Esophagus squamous epithelium (tissue), 5 donors: Measurements from ENCODE around the gene SS18L1. TPM values are rescaled to one million over a fixed set of nuclear protein-coding genes. Genes with fewer than 3 reads are reported as not detected.

Source experiments
- DNase-seq: peaks from one replicate; lab custom pipeline; 2025; lab: John Stamatoyannopoulos, UW
- H3K27ac ChIP-seq, 4 donors: fragments of 200-600 bp; sonication (generic); one replicate each; pipeline ENCODE4 v1.5.1; 2016 to 2019; ENCODE audit warnings: mild to moderate bottlenecking in 1 of 4
- H3K27me3 ChIP-seq, 4 donors: fragments of 200-600 bp; sonication (generic); 1 replicate in 3 of 4; 2 replicates in 1 of 4; pipeline versions ENCODE4 v1.5.1 to v1.6.0; 2017 to 2021; ENCODE audit warnings: antibody characterized with exemption in 1 of 4
- H3K36me3 ChIP-seq, 3 donors: fragments of 200-600 bp; sonication (generic); one replicate each; pipeline ENCODE4 v1.5.1; 2016 to 2019
- H3K4me1 ChIP-seq, 3 donors: fragments of 200-600 bp; sonication (generic); one replicate each; pipeline ENCODE4 v1.5.1; 2017 to 2019
- H3K4me3 ChIP-seq, 4 donors: fragments of 200-600 bp; sonication (generic); 1 replicate in 3 of 4; 2 replicates in 1 of 4; pipeline ENCODE4 v1.5.1; 2016 to 2019; ENCODE audit warnings: mild to moderate bottlenecking in 2 of 4, moderate library complexity in 1 of 4
- H3K9me3 ChIP-seq, 3 donors: fragments of 200-600 bp; sonication (generic); one replicate each; pipeline ENCODE4 v1.5.1; 2016 to 2019
- CTCF ChIP-seq, 6 experiments: fragments of 450-650 bp in 4 of 6; fragments of 200-600 bp in 2 of 6; sonication (generic) in 2 of 6; IDR thresholded peaks; one replicate each; pipeline ENCODE4 v1.5.1; 2016 to 2019; ENCODE audit warnings: antibody characterized with exemption in 6 of 6, mild to moderate bottlenecking in 4 of 6, moderate library complexity in 4 of 6
- POLR2A ChIP-seq, 4 donors: fragments of 450-650 bp; IDR thresholded peaks; one replicate each; pipeline ENCODE4 v1.6.1; 2017; ENCODE audit warnings: antibody characterized with exemption in 4 of 4, mild to moderate bottlenecking in 4 of 4, moderate library complexity in 3 of 4
- WGBS, 2 donors: methylation state at CpG; one replicate each; pipeline ENCODE4 v1.1.5; 2018; 5-methylcytosine and 5-hydroxymethylcytosine counted together
- intact Hi-C: fragments of 100-400 bp; cut with DNase I; formaldehyde crosslinking; loops from one replicate; pipeline ENCODE4 v1.15.0; 2022
- total RNA-seq, 4 donors: library from RNA; depleted of rRNA; stranded (reverse); fragments of >200 nt; gene quantifications; one replicate each; pipeline ENCODE4 v1.1.0, GENCODE V29; 2016
- donor health status: DM: yes; HTN: yes; CAD: no.

SS18L1 gene
- total RNA-seq, 4 donors from 2014 or later = 7.8 to 24.5 (median 15.0) TPM

DNA sequence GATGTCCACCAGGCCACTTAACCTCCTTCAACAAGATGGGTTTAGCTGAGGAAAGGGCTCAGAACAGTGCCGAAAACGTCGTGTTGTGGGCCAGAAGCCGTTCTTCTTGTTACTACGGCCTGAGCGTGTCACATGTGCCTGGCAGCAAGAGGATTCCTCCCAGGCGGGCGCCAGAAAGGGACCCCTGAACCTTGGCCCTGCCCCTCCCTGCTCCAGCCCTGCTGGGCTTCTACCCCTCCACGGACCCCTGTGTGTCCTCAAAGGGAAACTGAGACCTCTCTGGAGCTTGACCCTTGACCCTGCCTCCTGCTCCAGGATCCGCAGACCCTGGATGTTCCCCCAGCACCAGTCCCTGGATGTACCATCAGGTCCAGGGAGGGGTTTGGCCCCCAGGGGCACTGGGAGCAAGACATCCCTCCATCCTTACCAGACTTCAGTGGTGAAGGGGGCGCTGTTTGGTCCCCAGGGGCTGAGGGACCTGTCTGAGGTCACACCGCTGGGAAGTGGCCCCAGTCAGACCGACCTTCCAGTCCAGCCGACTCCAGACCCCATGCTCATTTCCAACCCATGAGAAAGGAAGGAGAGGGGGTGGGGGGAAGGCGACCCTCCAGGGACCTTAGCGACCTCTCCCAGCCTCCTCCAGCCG lies 66.4 kb downstream of the SS18L1 start:
- Histone ChIP-seq H3K4me1 (no peaks in the 10 kb centered on the region), H3K36me3 (no peaks in the 10 kb centered on the region), H3K9me3 (no peaks in the 10 kb centered on the region), H3K4me3 (no peak overlapping the region), H3K27me3 (peaks cover 0 to 58% (median 2%) of the 10 kb centered on the region in 4 donors), H3K27ac (no peak overlapping the region)
- WGBS, 2 donors = 47 to 51% methylated on average over 10 to 14 of the region's 17 CpGs
- DNase-seq = no peak
- no peak for TF ChIP-seq POLR2A (IDR thresholded peaks at IDR 0.05)
- TF ChIP-seq CTCF (IDR thresholded peaks at IDR 0.05) = no peak
- intact Hi-C loops = no loop called here

- WGBS, 2 donors = 42 to 60% methylated on average over 7 to 11 of the region's 21 CpGs
- no peak overlapping the region for H3K4me3 ChIP-seq
- DNase-seq = no peak
- intact Hi-C loops = no loop called here
- H3K36me3 ChIP-seq = no peaks in the 10 kb centered on the region
- TF ChIP-seq POLR2A (IDR thresholded peaks at IDR 0.05) (no peak), CTCF (IDR thresholded peaks at IDR 0.05) (no peak)
- H3K4me1 ChIP-seq = no peaks in the 10 kb centered on the region
- H3K27ac ChIP-seq = no peak overlapping the region
- H3K27me3 ChIP-seq = peaks cover 0 to 63% (median 2%) of the 10 kb centered on the region in 4 donors
- no peaks in the 10 kb centered on the region for H3K9me3 ChIP-seq
Measured at GRCh38 chr20:62210496-62210855, 66.9 kb downstream of the SS18L1 start.

DNA sequence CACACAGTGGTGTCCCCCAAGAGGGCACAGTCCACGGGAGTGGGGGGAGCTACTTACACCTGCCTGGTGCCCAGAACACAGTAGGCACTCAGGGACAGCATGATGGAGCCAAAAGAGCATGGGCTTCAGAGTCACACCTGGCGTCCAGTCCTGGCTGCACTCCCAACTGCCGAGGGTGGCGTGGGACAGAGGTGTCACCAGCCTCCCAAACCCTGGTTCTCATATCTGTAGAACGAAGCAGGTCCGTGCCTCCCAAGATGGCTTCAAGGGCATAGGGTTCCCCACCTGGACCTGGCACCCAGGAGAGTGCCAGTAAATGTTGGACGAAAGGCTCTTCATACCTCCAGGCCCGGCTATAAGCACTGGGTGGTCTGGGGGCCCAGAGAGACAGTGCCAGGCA lies 67.6 kb downstream of the SS18L1 start:
- Histone ChIP-seq H3K27ac (no peak overlapping the region), H3K4me3 (no peak overlapping the region), H3K27me3 (peaks cover 0 to 71% (median 2%) of the 10 kb centered on the region in 4 donors), H3K36me3 (no peaks in the 10 kb centered on the region), H3K4me1 (no peaks in the 10 kb centered on the region), H3K9me3 (no peaks in the 10 kb centered on the region)
- DNase-seq = no peak
- intact Hi-C loops = no loop called here
- no peak for TF ChIP-seq CTCF (IDR thresholded peaks at IDR 0.05)
- no peak for TF ChIP-seq POLR2A (IDR thresholded peaks at IDR 0.05)
- 100% methylated on average over 1 of the region's 8 CpGs; no CpG with 5 or more reads in 1 of the 2 donors for WGBS, 2 donors

DNA sequence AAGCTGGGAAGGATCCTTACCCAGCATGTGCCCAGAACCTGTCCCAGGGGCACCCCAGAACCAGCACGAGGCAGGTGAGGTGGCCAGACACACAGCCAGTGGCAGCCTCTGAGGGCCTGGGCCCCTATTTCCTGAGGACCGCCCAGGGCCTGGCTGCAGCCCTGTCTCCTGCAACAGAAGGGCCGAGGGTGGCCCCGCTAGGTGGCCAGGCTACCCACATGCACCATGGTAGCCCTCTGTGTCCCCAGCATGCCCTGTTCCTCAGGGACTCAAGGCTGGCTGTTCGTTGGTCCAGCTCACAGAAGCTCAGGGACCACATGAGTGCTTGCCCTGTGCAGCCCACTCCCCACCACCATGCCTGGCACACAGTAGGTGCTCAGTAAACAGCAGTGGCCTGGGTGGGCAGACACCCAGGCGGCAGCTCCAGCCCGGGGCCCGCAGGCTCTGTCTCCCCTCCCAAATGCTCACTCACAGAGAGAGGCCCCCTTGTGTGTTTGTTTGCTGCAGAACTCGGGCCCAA lies 68.3 kb downstream of the SS18L1 start:
- WGBS, 2 donors = 35% methylated on average over 5 of the region's 9 CpGs; no CpG with 5 or more reads in 1 of the 2 donors
- H3K36me3 ChIP-seq = no peaks in the 10 kb centered on the region
- DNase-seq = no peak
- TF ChIP-seq CTCF (IDR thresholded peaks at IDR 0.05) (no peak), POLR2A (IDR thresholded peaks at IDR 0.05) (no peak)
- no peaks in the 10 kb centered on the region for H3K9me3 ChIP-seq
- peaks cover 0 to 77% (median 5%) of the 10 kb centered on the region in 4 donors for H3K27me3 ChIP-seq
- no peak overlapping the region for H3K27ac ChIP-seq
- intact Hi-C loops = no loop called here
- H3K4me1 ChIP-seq = no peaks in the 10 kb centered on the region
- H3K4me3 ChIP-seq = no peak overlapping the region

DNA sequence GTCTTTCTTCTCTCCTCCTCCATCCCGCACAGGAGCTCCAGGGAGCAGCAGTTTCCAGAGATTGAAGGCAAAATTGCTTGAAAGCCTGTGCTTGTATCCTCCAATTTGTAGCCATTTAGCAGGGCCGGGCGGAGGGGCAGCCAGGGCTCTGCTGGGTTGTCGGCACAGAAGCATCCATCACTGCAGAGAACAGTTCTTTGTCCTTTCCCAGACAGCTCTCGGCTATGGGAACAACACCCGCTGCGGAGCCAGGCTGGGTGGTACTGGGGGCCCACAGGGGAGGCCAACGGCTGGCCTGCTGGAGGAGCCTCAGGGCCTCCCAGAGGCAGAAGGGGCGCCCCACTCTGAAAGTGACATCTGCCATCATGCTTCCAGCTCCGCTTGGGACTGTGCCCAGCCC lies 68.7 kb downstream of the SS18L1 start:
- Histone ChIP-seq H3K9me3 (no peaks in the 10 kb centered on the region), H3K4me1 (no peaks in the 10 kb centered on the region), H3K27ac (no peak overlapping the region), H3K4me3 (no peak overlapping the region), H3K36me3 (no peaks in the 10 kb centered on the region), H3K27me3 (peaks cover 0 to 82% (median 5%) of the 10 kb centered on the region in 4 donors)
- WGBS, 2 donors = 27% methylated on average over 3 of the region's 10 CpGs; no CpG with 5 or more reads in 1 of the 2 donors
- no peak for TF ChIP-seq CTCF (IDR thresholded peaks at IDR 0.05)
- TF ChIP-seq POLR2A (IDR thresholded peaks at IDR 0.05) = no peak
- intact Hi-C loops = no loop called here
- no peak for DNase-seq
